Skin epidermis (tissue), 12 donors: ENCODE data around the gene DYDC1.
A peak's percentile ranks its signal among the peaks of the same experiment; 100 is the strongest.
"Not testable (repeated sequence)": the region's sequence is repeated elsewhere in the genome, so short reads cannot be mapped to it uniquely, and the experiment has no call there.

Experiments used
- H3K27ac ChIP-seq, 21 experiments: fragments of 200-600 bp; sonication (generic) in 11 of 21; one replicate each; pipeline ENCODE4 v1.5.0; 2020; ENCODE audit warnings: mild to moderate bottlenecking in 3 of 21, inconsistent platforms in 2 of 21, moderate library complexity in 2 of 21
- H3K4me3 ChIP-seq, 7 experiments: fragments of 200-600 bp; sonication (generic) in 2 of 7; one replicate each; pipeline ENCODE4 v1.5.0; 2020; ENCODE audit warnings: inconsistent platforms in 2 of 7, mild to moderate bottlenecking in 2 of 7, moderate library complexity in 1 of 7

Gene DYDC1

DNA sequence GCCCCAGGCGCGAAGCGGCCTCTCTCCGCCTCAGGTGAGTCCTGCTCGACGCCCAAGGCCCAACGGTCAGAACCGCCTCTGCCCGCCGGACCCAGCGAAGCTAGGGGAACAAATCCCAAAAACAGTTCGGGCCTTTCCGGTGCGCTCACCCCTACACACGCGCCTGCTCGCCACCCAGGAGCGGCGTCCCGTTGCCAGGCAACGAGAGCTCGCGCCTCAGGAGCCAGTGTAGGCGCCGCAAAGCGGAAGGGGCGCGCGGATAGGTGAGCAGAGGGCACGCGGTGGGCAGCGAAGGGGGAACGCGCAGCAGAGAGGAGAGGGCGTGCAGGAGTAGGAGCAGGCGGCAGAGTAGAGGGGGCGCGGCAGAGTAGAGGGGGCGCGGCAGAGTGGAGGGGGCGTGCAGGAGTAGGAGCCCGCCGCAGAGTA, at the start of gene DYDC1, which contains the start of gene DYDC2:
Gene DYDC1 (minus strand): TSS at position 193 of the 426 bp plus-strand sequence. CDS start 4,154 bp downstream, outside the sequence.
Gene DYDC2 (plus strand): TSS at position 219 of the 426 bp plus-strand sequence. CDS start 5,663 bp downstream, outside the sequence.
- Histone ChIP-seq H3K27ac (peak within 1 kb of the TSS in 2 of 21 experiments; percentile 7 to 34), H3K4me3 (peak within 1 kb of the TSS; percentile 12 to 44 (median 26))

DNA sequence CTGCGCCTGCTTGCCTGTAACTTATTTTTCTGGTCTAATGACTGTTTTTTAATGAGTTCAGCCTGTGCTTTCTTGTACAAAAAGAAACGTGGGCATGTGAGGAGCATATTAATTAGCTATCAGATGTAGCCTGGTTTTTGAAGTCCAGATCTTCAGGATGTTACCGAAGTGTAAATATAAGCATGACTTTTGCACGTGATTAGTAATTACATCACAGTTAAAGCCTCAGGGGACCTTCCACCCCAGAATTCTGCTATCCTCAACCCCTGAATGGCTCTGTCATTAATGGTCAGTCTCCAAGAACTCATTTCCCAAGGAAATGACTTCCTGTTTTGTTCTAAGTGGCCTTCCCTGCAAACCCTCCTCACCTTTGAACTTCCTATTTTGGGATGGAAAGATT, 49.6 kb upstream of the DYDC1 start:
- Histone ChIP-seq H3K27ac (peak overlapping the region in 5 of 21 experiments; percentile 7 to 42 (median 33)), H3K4me3 (no peak overlapping the region)

DNA sequence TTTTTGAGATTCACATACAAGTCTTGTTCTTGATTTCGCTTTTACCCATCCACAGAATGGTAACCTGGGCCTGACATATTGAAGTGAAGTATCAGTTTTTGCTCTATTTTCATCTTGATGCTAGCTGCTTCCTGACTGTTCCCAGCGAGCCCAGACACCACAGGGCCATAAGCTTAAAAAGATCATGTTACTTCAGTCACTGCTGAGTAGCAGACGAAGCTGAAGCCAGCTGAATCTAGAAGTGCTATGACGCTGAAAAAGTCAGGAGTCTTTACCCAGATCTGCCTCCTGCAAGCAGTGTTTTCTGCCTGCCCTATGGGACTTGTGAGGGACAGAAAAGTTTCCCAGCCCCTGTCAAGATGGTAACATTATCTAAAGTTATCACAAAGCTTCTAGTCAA, 49.1 kb upstream of the DYDC1 start:
- H3K27ac ChIP-seq = peak overlapping the region in 6 of 21 experiments; percentile 7 to 42 (median 27)
- H3K4me3 ChIP-seq = no peak overlapping the region

DNA sequence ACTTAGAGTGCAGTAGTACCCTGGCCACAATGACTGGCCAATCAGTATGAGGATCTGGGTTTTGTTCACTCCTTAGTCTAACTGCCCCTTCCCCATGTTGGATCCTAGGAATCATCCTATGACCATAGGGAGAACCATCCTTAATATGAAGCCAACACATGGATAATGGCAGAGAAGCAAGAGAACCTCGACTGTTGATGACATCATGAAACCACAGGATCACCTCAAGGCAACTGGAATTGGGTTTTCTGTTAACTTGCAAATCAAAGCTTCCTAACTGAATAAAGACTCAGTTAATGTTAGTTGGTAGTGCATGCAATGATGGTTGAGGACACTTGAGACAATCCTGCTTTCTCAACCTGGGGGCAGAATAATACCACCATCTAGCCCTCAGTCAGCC, 48.5 kb upstream of the DYDC1 start:
- Histone ChIP-seq H3K4me3 (no peak overlapping the region), H3K27ac (peak overlapping the region in 2 of 21 experiments; percentile 17 to 21)

DNA sequence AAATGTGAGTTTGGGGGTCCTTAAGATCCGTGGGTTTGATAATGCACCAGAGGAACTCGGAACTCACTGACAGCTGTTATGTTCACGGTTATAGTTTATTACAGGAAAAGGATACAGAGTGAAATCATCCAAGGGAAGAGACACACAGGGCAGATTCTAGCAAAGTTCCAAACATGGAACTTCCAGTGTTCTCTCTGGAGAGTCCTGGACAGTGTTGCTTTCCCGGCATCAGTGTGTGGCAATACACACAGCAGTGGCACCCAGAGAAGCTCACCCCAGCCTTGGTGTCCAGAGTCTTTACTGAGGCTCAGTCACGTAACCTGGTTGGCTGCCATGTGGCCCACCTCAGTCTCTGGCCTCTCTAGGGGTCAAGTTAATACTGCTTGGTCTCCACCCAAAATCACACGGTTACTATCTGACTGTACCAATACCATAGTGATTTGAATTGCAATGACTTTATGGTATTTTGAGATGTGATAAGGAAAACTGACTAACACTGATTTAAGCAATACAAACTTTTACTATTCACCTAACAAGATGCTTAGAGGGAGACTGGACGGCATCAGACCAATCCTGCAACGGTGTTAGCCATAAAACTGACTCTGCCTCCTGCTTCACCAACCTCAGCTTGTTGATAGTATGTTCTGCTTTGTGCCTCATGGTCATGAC, 43.7 kb upstream of the DYDC1 start:
- no peak overlapping the region for H3K4me3 ChIP-seq
- no peak overlapping the region for H3K27ac ChIP-seq

DNA sequence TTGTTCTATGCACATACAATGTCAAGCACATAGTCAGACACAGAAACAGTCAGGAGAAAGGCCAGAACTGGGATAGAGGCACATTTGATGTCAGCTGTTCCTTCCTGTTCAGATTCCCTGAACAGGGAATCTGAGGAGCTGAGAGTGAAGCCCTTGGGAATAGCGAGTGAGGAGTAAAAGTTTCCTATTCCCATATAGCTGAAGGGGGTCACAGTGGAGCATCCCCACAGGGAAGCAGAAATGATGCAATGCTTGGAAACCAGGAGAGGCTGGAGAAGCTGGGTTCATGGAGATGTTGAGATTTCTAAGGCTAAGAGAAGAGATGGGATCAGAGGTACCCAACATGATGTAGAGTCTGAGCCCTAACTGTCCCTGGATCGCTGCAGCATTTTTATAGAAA, 40.5 kb upstream of the DYDC1 start:
- H3K4me3 ChIP-seq = no peak overlapping the region
- H3K27ac ChIP-seq = no peak overlapping the region

DNA sequence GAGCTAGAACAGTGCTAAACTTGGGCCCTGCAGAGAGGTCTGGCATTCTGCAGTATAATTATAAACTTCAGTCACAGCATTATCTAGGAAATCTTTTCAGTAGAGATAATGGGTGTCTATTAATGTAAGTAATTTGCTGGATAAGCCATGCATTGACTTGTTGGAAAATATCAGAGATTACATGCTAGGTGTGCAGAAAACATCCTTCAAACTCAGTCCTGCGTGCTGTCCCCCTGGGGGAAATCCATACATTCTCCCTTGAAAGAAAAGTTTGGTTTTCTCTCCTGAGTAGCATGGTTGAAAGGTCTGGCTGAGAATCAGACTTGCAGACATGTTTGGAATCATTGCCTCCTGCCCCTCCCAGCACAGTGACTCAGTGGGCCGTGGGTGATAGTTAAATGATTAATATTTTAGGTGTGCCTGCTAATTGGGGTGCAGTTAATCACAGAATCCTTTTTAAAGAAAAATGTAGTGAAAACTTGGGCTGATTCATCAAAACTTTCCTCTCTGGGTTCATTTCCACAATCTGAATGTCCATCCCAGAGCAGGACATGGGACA, 37.9 kb upstream of the DYDC1 start:
- Histone ChIP-seq H3K4me3 (no peak overlapping the region), H3K27ac (peak overlapping the region in 1 of 21 experiments; percentile 14)

DNA sequence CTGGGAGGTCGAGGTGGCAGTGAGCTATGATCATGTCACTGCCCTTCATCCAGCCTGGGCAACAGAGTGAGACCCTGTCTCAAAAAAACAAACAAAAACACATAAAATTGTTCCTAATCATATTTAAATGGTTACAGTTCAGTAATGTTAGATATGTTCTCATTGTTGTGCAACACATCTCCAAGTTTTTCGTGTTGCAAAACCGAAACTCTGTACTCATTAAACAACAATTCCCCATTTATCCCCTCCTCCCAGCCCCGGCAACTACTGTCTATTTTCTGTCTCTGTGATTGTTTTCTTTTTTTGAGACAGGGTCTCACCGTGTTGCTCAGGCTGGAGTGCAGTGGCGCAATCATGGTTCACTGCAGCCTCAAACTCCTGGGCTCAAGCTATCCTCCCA, 35.7 kb upstream of the DYDC1 start:
- no peak overlapping the region for H3K4me3 ChIP-seq
- H3K27ac ChIP-seq = peak overlapping the region in 1 of 21 experiments; percentile 3

DNA sequence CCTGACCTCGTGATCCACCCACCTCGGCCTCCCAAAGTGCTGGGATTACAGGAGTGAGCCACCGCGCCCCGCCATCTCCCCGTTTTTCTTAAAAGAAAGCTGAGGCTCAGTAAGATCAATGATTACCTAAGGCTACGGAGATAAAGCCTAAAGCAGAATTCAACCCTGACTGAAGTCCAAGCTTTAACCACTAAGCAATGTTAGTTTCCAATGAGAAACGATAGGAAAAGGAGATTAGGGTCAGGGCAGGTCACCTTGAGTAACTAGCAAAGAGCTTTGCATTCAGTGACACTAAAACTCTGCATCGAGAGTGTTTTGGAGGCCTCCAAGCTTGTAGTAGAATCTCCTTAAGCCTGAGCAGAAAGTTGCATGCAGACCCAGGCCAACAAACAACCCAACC, 34.2 kb upstream of the DYDC1 start:
- no peak overlapping the region for H3K4me3 ChIP-seq
- H3K27ac ChIP-seq = no peak overlapping the region

DNA sequence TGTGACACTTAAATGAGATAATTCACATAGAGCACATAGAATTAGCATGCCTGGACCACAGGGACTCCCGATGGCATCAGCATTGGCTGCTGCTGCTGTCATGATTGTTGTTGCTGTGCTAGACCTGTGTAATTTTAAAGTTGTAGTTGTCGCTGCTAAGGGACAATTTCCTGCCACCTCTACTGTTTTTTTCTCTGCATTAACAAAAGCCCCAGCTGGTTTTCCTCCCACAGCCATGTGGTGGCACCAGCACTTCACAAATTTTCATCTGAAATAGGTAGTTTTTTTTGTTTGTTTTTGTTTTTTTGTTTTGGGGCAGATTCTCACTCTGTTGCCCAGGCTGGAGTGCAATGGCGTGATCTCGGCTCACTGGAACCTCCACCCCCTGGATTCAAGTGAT, 26.4 kb upstream of the DYDC1 start:
- Histone ChIP-seq H3K4me3 (no peak overlapping the region), H3K27ac (no peak overlapping the region)

DNA sequence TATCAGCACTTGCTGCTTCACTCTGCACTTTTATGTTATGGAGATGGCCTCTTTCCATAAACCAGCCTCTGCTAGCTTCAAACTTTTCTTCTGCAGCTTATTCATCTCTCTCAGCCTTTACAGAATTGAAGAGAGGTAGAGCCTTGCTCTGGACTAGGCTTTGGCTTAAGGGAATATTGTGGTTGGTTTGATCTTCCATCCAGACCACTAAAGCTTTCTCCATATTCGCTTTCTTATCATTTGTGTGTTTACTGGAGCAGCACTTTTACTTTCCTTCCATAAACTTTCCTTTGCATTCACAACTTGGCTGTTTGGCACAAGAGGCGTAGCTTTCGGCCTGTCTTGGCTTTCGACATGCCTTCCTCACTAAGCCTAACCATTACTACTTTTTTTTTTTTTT, 23.6 kb upstream of the DYDC1 start:
- Histone ChIP-seq H3K4me3 (no peak overlapping the region), H3K27ac (no peak overlapping the region)

DNA sequence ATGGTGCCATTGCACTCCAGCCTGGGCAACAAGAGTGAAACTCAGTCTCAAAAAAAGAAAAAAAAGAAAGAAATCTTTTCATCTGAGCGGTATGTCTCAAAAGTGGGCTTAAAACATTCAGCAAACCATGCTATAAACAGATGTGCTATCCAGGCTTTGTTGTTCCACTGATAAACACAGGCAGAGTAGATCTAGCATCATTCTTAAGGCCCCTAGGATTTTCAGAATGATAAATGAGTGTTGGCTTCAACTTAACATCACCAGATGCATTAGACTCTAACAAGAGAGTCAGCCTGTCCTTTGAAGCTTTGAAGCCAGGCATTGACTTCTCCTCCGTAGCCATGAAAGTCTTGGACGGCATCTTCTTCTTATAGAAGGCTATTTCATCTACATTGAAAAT, 23.1 kb upstream of the DYDC1 start:
- H3K4me3 ChIP-seq = no peak overlapping the region
- H3K27ac ChIP-seq = no peak overlapping the region

DNA sequence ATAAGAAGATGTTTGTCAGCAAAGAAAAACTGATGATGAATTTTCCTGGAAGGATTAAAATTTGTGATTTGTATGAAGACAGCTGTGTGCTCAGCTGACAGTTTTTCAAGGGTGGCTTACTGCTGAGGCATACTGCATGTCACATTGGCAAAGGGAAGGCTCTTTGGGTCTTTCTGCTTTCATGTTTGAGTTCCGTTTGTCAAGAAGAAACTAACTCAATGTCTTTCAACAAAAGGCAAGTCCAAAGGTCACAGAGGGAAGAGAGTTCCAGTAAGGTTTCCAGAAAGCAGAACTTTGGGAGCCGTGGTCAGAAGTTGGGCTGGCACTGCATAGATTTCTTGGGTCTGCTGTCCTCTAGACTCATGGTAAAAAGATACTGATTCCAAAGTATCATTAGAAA, 16.9 kb upstream of the DYDC1 start:
- Histone ChIP-seq H3K27ac (no peak overlapping the region), H3K4me3 (no peak overlapping the region)

DNA sequence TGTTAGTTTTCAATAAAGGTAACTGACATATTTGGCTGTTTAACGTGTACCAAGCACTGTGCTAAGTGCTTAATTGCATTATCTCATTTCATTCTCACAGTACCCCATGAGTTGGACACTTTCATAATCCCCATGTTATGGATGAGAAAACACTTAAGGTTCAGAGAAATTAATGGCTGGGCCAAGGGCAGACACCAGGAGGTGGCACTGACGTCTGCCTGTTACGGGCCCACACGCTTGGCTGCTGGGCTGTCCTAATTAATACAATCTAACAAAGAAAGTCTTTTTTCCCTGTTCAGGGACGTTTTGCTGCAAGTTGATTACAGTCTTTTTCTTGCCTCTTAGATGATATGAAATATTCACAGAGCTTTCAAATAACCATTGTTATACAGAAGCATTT, 16.1 kb upstream of the DYDC1 start:
- Histone ChIP-seq H3K27ac (no peak overlapping the region), H3K4me3 (no peak overlapping the region)

DNA sequence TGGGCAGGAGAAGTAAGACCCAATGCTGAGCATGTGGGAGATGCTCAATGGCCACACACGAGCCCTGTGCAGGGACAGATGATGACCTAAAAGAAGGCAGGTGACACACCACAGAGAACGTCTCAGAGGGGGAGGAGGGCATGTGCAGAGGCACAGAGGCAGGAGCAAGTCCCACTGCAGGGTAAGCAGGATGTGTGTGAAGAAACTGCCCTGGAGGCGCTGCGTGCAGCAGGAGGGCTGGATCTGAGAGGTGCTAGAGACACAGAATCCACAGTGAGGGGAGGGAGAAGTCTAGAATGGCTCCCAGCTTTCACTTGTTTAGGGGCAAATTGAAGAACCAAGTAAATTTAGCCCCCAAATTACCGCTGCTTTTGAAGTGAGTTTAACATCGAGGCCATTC, 14.9 kb upstream of the DYDC1 start:
- H3K27ac ChIP-seq = no peak overlapping the region
- H3K4me3 ChIP-seq = no peak overlapping the region

DNA sequence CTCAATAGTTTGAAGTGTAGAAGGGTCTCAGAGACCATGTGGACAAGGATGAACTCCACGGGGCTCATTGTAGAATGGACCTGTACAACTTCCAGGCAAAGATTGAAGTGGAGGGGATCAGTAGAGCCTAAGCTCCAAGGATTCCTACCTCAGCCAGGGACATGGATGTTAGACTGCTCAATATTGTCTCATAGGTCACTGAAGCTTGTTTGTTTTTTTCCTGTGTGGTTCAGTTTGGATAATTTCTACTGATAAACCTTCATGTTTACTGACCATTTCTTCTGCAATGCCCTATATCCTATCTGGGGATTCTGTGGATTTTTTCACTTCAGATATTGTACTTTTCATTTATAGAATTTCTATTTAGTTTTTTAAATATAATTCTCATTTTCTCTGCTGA, 9.0 kb upstream of the DYDC1 start:
- Histone ChIP-seq H3K27ac (no peak overlapping the region), H3K4me3 (no peak overlapping the region)

DNA sequence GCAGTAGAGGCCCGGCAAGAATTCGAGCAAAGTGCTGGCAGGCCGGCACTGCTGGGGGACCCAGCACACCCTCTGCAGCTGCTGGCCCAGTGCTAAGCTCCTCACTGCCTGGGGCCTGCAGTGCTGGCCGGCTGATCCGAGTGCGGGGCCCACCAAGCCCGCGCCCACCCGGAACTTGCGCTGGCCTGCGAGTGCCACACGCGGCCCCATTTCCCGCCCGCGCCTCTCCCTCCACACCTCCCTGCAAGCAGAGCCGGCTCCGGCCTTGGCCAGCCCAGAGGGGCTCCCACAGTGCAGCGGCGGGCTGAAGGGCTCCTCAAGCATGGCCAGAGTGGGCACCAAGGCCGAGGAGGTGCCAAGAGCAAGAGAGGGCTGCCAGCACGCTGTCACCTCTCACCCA, 3.1 kb upstream of the DYDC1 start:
- Histone ChIP-seq H3K27ac (no peak overlapping the region), H3K4me3 (no peak overlapping the region)

DNA sequence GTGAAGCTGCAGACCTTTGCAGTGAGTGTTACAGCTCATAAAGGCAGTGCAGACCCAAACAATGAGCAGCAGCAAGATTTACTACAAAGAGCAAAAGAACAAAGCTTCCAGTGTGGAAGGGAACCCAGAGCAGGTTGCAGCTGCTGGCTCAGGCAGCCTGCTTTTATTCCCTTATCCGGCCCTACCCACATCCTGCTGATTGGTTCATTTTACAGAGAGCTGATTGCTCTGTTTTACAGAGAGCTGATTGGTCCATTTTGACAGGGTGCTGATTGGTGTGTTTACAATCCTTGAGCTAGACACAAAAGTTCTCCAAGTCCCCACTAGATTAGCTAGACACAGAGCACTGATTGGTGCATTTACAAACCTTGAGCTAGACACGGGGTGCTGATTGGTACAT, 2.4 kb upstream of the DYDC1 start:
- H3K4me3 ChIP-seq, H3K27ac ChIP-seq: not testable (repeated sequence)

DNA sequence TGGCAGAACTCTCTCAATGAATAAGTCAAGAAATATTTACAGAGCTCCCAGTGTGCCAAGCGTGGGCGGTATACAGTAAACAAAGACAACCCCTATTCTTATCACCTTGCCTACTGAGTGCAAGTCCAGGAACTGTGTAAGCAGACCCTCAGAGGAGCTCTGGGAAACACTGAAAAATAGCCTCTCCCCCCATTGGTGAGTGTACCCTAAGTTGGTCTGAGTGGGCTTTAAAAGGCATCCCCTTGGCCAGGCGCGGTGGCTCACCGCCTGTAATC, 1.2 kb upstream of the DYDC1 start:
- H3K4me3 ChIP-seq = no peak overlapping the region
- no peak overlapping the region for H3K27ac ChIP-seq

DNA sequence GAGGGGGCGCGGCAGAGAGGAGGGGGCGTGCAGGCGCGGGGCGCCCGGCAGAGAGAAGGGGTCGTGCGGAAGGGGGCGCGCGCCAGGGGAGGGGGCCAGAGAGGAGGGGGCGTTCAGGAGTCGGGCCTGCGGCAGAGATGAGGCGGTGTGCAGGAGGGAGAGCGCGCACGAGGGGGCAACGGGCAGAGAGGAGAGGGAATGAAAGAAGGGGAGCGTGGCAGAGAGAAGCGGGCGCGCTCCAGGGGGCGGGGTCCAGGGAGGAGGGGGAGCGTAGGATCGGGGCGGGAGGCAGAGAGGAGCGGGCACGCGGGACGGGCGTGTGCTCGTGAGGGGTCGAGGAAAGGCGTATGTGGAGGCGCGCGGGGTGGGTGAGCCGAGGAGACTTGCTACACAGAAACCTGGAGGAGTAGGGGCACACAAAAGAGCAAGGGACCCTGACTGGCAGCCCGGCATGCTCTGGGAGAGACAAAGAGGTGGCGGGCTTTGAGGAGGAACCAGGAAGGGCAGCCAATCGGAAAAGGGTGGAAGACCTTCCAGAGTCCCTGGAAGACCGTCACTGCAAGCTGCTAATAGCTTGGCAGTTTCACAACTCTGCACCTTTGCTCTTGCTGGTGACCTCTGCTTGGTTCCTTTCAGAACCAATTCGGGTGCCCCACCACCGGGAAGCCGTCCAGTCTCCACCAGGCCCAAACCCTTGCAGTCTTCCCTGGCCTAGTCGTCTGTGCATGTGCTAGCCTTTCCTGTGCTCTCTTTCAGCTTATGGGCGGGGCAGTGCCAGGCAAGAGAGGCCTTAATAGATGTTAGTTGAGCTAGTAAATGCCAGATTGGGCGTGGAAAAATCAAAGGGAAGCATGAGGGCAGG, 665 bp upstream of the DYDC1 start:
- Histone ChIP-seq H3K27ac (peak overlapping the region in 2 of 21 experiments; percentile 7 to 34), H3K4me3 (peak overlapping the region; percentile 12 to 44 (median 26))

DNA sequence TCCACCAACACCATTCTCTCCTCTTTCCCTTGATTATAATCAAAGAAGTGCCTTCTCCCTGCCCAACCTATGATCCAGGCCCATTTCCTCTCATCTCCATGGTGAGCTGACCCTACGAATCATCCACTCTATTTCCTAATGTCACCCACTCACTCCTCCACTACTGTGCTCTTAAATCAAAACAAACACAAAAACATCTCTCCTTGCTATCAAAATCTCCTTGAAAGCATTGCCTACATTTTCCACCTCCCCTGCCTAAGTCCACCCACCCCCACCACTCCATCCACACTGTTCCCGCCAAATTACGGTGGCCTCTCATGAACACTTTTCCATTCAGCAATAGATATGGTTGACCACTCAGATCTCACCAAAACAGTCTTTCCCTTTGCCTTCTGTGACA, 5.3 kb downstream of the DYDC1 start:
- no peak overlapping the region for H3K4me3 ChIP-seq
- H3K27ac ChIP-seq = no peak overlapping the region
